Measurements from ENCODE around the gene NPC1.
"Not testable (repeated sequence)": the region's sequence is repeated elsewhere in the genome, so short reads cannot be mapped to it uniquely, and the experiment has no call there.

The NPC1 gene

DNA sequence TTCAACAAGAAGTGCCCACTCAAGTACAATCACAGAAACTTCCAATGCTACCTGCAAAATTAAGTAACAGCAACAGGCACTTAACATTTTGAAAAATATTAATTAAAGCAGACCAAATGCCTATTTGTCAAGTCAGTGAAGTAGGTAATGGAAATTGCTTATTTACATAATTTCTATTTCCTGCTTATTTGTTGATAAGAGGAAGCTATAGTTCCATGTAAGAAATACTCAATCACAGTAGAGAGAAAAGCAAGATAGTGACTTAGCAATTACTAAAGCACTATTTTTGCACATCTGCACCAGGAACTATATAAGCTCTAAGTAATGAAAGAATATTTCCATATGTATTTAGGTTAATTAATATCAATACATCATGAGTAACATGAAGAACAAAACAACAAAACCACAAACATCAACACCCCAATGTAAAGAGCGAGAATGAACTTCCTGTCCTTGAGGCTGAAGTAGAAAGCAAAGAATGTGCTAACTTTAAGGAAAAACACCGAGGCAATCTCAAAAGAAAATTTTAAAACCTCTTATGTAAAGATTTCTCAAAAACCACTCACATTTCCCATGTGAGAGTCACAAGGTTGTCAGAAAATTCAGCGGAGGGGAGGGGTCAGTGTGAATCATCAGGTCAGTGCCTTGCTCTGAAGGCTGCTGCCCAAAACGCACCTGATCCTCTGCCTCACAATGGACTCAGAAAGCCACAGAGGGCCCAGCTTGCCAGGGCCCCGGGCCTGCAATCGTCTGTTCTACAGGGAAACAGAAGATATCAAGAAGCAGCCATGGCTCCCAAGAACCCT is 12.5 kb downstream of the NPC1 start:
- no peak for DNase-seq

DNA sequence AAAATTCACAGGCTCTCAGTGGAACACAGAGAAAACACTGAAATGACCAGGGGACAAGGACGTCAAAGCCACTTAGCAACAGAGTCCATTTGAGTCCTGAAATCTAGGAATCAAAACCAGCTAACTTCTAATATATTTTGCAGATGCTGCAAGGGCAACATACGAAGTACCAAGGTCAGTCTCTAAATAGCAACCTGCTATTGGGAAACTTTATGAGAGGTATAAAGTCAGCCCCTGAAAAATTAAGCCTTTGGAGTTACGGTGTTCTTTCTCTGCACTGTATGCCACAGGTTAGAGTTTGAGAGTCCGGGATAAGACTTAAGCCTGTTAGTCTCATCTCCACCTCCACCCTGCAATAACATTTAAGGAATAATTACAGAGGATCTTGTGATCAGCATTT is 13.3 kb downstream of the NPC1 start:
- DNase-seq = no peak

- no peak for DNase-seq
Measured at GRCh38 chr18:23572570-23572969, 13.7 kb downstream of the NPC1 start.

- DNase-seq = no peak
Measured at GRCh38 chr18:23572012-23572411, 14.3 kb downstream of the NPC1 start.

GRCh38 chr18:23570912-23571504 is 15.3 kb downstream of the NPC1 start:
- DNase-seq = no peak

DNA sequence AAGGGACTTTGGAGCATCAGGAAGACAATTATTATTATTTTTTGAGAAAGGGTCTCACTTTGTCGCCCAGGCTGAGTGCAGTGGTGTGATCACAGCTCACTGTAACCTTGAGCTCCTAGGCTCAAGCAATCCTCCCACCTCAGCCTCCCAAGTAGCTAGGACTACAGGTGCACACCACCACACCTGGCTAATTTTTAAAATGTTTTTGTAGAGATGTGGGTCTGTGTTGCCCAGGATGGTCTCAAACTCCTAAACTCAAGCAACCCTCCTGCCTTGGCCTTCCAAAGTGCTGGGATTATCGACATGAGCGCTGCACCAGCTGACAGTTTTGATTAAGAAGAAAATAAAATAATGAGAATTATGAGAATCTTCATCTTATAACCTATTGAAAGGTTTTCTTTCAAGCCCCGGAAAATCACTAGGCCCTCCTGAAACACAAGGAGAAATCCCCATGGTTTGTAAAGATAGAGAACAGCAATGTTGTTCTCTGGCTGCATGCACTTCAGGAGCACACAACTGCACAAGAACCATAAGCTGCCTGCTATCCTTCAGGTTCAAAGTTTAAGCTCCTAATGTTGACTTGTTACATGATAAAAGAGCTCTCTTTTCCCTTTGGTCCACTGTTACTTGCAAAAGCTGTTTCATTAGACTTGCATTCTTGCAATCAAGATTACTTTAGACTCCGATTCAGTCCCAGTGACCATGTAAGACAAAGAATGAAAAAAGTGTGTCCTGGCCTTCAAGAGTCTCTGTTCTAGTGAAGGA is 16.8 kb downstream of the NPC1 start:
- no peak for DNase-seq

DNA sequence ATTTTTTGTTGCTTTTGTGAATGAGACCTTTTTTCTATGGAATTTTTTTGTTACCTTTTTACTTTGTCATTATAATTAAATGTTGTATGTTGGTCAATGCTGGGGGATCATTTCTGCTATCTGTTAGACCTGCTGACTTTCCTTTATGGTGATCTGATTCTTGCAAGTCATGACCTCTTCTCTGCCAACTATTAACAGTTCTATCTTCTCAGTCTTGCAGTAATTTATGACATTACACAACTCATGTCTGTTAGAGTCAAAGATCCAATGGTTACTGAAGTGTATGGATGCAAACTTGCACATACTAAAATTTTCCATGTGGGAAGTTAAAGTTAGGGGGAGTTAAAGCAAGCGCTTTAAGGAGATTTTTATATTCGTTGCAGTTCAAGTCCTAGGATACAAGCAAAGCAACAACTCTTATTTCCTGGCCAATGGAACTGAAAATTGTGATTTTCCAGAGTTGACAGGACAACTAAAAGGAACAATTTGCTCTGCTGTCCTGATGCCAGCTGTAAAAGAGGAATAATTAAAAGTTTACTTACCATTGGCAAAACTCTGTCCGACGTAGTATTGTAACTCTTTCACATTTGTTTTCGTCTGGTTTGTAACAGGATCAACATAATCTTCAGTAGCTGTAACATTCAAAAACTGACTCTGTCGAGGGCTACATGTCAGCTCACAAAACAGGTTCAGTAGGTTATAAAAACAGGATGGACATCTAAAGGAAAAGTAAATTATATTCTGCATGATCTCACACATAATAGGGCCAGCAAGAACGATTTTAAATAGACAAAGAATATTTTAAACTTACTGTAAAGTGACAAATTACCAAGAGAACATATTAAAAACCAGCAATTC is 17.8 kb downstream of the NPC1 start:
- DNase-seq = no peak

DNA sequence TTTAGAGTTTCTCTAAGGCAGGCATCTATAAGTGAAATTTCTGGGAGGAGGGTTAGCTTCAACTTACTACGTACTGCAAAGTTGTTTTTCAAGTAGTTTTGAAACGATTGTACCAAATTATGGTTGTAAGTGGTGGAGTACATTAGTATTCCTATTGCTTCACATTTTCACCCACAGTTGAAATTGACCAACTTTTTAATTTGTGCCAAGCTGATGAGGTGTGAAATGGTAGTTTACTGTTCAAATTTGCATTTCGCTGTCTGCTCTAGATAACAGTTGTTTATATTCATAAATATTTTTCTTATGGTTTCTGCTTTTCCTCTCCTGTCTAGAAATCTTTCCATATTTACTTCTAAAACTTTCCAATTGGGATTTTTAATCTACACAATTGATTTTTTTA is 18.6 kb downstream of the NPC1 start:
- DNase-seq = no peak

GRCh38 chr18:23565916-23566547 is 20.3 kb downstream of the NPC1 start:
- no peak for DNase-seq

DNA sequence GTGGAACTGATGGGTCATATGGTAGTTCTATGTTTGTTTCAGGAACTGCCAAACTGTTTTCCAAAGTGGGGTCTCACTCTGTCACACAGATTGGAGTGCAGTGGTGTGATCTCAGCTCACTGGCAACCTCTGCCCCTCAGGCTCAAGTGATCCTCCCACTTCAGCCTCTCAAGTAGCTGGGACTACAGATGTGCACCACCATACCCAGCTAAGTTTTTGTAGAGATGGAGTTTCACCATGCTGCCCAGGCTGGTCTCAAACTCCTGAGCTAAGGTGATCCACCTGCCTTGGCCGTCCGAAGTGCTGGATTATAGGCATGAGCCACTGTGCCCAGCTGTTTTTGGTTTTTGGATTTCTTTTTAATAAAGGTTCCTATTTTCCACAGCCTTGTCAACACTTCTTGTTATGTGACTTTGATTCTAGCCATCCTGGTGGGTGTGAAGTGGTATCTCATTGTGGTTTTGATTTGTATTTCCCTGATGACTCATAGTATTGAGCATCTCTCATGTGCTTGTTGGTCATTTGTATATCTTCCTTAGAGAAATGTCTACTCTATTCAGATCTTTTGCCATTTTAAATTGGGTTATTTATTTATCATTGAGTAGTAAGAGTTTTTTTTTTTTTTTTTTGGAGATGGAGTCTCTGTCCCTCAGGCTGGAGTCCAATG is 22.8 kb downstream of the NPC1 start:
- no peak for DNase-seq

DNA sequence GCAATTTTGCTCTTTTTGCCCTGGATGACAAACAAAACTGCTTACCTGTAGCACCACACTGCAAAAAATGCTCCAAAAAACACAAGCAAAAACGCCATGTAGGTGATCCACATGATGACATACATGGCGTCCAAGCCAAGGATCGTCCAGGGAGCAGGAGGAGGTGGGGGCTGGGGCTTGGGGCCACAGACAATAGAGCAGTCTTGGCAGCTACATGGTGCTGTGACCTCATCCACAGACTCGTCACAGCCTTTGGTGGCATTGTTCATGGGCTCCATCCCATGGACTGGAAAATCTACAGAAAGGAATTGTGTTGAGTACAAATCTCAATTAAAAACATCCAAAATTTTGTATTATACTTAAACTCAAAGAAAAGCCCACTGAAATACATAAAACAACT is 26.1 kb downstream of the NPC1 start:
- DNase-seq = no peak

DNA sequence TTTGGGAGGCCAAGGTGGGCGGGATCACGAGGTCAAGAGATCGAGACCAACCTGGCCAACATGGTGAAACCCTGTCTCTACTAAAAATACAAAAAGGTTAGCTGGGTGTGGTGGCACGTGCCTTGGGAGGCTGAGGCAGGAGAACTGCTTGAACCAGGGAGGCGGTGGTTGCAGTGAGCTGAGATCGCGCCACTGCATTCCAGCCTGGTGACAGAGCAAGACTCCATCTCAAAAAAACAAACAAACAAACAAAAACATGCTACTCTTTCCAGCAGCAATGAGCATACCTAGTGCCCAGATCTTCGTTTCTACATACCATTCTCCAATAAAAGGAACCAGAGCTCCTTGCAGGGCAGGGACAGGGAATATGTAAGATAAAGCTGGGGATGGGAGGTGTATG is 28.8 kb downstream of the NPC1 start:
- DNase-seq = not testable (repeated sequence)

DNA sequence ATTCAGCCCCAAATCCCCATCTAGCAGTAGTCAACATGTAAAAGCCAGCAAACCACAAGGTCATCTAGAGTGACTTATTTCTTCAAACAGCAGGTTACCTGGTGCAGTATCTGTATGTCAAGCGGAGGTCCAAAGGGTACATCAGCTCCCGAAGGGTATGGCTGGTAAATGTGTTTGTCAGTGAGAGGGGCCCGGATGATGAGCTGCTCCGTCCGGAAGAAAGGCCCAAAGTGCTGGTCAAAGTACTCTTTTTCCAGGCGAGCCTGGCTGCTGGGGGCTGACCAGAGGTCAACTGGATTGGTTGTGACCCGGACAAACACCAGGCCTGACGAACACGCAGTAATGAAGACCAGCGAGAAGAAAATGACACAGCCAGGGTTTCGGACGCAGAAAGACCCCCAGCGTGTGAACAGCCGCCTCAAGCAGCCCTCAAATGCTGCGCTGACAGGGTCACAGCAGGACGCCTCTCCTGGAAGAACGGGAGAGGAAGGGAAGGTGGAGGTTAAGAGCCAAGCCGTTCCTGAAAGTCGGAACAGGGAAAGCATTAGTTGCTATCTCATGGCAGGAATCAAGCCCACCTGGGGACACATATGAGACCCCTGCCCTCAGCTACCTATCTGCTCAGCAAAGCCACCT is 30.0 kb downstream of the NPC1 start:
- no peak for DNase-seq

DNA sequence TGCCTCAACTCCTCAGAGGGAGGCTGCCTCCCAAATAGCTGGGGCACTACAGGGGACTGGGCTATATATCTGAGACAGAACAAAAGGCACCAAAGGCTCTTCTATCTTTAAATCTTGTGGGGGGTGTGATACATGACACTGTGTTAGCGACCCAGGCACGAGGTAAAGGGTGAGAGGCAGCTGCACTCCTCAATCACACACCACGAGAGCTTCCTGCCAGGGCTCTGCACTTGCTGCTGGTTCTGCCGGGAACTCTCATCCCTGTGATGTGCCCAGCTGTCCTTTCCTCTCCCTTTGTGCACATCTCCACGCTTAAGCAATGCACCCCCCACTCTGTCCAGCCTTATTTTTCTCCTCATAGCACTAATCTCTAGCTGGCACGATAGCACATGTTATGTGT is 32.4 kb downstream of the NPC1 start:
- DNase-seq = no peak

DNA sequence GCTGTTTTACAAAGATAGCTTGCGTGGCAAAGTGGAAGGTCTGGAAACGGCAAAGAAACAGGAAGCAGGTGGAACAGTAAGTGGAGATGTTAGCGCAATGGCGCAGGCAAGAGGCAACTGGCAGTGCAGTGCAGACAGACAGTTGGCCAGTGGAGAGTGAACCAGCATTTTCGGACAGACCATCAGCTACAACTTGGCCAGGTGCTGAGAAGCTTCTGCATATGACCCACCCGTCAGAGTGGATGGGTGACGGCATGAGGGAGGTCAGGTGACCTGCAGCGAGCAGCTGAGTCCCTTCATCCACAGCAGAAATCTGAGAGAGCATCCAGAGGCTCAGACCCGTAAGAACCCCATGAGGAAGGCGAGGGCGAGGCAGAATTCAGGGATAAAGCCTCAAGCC is 33.8 kb downstream of the NPC1 start:
- DNase-seq = no peak

- DNase-seq = no peak
Measured at GRCh38 chr18:23551978-23552377, 34.3 kb downstream of the NPC1 start.

- DNase-seq = no peak
Measured at GRCh38 chr18:23550898-23551297, 35.4 kb downstream of the NPC1 start.

DNA sequence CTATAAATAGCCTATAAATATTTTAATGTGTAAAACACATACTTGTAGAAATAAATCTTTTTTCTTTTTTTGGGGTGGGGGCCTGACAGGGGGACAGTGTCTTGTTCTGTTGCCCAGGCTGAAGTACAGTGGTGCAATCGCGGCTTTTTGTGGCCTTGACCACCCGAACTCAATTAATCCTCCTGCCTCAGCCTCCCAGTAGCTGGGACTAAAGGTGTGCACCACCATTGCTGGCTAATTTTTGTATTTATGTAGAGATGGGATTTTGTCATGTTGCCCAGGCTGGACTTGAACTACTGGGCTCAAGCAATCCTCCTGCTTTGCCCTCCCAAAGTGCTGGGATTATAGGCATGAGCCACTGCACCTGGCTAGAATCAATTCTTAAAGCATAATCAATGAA is 37.6 kb downstream of the NPC1 start:
- no peak for DNase-seq

DNA sequence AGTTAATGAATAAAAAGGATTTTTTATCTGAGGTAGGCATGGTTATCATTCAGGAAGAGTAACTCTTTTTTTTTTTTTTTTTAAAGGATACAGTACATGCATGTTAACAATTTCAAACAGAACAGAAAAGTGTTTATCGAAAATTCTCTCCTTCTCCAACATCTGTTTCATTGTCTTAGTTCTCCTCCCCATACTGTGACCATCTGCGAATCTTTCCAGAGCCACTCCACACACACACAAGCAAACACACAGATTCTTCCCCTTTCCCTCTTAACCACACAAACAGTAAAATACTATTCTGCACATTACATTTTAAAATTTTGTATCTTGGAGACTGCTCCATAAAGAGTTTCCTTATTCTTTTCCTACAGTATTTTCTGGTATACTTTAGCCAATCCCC is 38.0 kb downstream of the NPC1 start:
- DNase-seq = no peak

DNA sequence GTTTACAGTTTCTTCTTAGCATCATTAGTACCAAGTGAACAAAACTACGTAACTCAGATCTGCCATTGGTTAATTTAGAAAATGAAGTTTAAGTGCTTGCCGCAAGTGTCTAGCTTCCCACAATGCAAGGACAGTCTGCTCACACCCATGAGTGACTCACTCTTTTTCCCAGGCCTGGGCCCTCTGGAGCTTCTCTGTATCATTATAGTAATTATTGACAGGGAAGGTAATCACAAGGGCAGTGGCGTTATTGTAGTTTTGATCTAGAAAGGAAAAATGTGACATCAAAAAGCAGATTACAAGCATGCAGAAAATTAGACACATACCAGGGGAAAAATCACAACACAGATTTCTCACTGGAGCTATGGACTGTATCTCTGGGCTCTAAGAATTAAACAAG is 38.5 kb downstream of the NPC1 start:
- DNase-seq = no peak

DNA sequence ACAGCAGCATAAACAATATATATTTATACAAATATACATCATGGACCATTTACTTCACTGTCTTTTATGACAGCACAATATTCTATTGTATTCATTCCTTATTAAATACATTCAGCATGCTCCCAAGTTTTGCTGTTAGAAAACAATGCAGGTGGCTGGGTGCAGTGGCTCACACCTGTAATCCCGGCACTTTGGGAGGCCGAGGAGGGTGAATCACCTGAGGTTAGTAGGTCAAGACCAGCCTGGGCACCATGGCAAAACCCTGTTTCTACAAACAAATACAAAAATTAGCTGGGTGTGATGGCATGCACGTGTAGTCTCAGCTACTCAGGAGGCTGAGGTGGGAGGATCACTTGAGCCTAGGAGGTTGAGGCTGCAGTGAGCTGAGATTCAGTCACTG is 39.0 kb downstream of the NPC1 start:
- DNase-seq = no peak

Measured in DMS 273 treated with DMSO at 0.1 percent for 48 hours (cell line).